GM23338 (cell line): ENCODE data around the gene RPL7A. TPM values are rescaled to one million over a fixed set of nuclear protein-coding genes. Genes with fewer than 3 reads are reported as not detected.

Source experiments
- ATAC-seq: fragments of 200-7000 bp; cut with Tn5 transposase; 3 replicates; pipeline ENCODE4 v1.9.1; 2020
- DNase-seq: peaks from one replicate; pipeline ENCODE4 v3.0.0-alpha.2; 2015; ENCODE audit warnings: low spot score
- H2AFZ ChIP-seq: fragments of 200-600 bp; sonication (generic); 2 replicates; pipeline ENCODE4 v1.8.0; 2016; ENCODE audit warnings: antibody characterized with exemption, mild to moderate bottlenecking, moderate library complexity
- H3F3A ChIP-seq: fragments of 200-600 bp; sonication (generic); replicated peaks from 2 replicates; pipeline ENCODE4 v1.8.0; 2017; ENCODE audit warnings: antibody characterized with exemption, mixed run types, low read depth
- H3K27ac ChIP-seq: fragments of 200-600 bp; sonication (generic); 2 replicates; pipeline ENCODE4 v1.6.1; 2016; ENCODE audit warnings: low read depth
- H3K27me3 ChIP-seq: fragments of 200-600 bp; sonication (generic); 2 replicates; pipeline ENCODE4 v1.8.0; 2016; ENCODE audit warnings: mild to moderate bottlenecking, mixed run types, moderate library complexity; ENCODE audit not compliant: insufficient read depth
- H3K36me3 ChIP-seq: fragments of 200-600 bp; sonication (generic); 2 replicates; pipeline ENCODE4 v1.8.0; 2016; ENCODE audit warnings: mild to moderate bottlenecking; ENCODE audit not compliant: insufficient read depth
- H3K4me1 ChIP-seq: fragments of 200-600 bp; sonication (generic); 2 replicates; pipeline ENCODE4 v1.8.0; 2016; ENCODE audit warnings: mild to moderate bottlenecking, moderate library complexity; ENCODE audit not compliant: insufficient read depth
- H3K4me2 ChIP-seq: fragments of 200-600 bp; sonication (generic); 2 replicates; pipeline ENCODE4 v1.7.1; 2017; ENCODE audit warnings: mixed run types
- H3K4me3 ChIP-seq: fragments of 200-600 bp; sonication (generic); 2 replicates; pipeline ENCODE4 v1.6.1; 2016; ENCODE audit warnings: mixed run types
- H3K79me2 ChIP-seq: fragments of 200-600 bp; sonication (generic); replicated peaks from 2 replicates; pipeline ENCODE4 v1.8.0; 2017; ENCODE audit warnings: mild to moderate bottlenecking; ENCODE audit not compliant: insufficient read depth
- H3K9me2 ChIP-seq: fragments of 200-600 bp; sonication (generic); 2 replicates; pipeline ENCODE4 v1.8.0; 2017; ENCODE audit not compliant: insufficient read depth
- H4K20me1 ChIP-seq: fragments of 200-600 bp; sonication (generic); replicated peaks from 2 replicates; pipeline ENCODE4 v1.8.0; 2017; ENCODE audit warnings: mild to moderate bottlenecking; ENCODE audit not compliant: insufficient read depth
- H3K27ac Mint-ChIP-seq: 2 replicates; pipeline ENCODE4 v1.8.0; 2020; ENCODE audit warnings: inconsistent platforms, mild to moderate bottlenecking, moderate library complexity, mixed read lengths
- H3K27me3 Mint-ChIP-seq: 3 replicates; pipeline ENCODE4 v1.8.0; 2022; ENCODE audit warnings: low read depth, mild to moderate bottlenecking, moderate library complexity, mixed read lengths, inconsistent platforms; ENCODE audit not compliant: insufficient read depth, poor library complexity
- H3K36me3 Mint-ChIP-seq: 3 replicates; pipeline ENCODE4 v1.8.0; 2021; ENCODE audit warnings: low read depth, mild to moderate bottlenecking, inconsistent platforms, moderate library complexity, mixed read lengths
- H3K4me1 Mint-ChIP-seq: 3 replicates; pipeline ENCODE4 v1.8.0; 2020; ENCODE audit warnings: mild to moderate bottlenecking, inconsistent platforms, mixed read lengths
- H3K4me3 Mint-ChIP-seq: 3 replicates; pipeline ENCODE4 v1.8.0; 2021; ENCODE audit warnings: moderate library complexity, mild to moderate bottlenecking, inconsistent platforms, mixed read lengths
- H3K9me3 Mint-ChIP-seq: 3 replicates; pipeline ENCODE4 v1.8.0; 2020; ENCODE audit warnings: moderate library complexity, mild to moderate bottlenecking, inconsistent platforms, mixed read lengths
- EZH2phosphoT487 ChIP-seq: fragments of 200-600 bp; sonication (generic); IDR thresholded peaks from one replicate; pipeline ENCODE4 v1.8.1; 2018; ENCODE audit warnings: antibody characterized with exemption; ENCODE audit not compliant: unreplicated experiment
- JUNB ChIP-seq: IDR thresholded peaks from one replicate; pipeline ENCODE4 v1.6.1; 2016; ENCODE audit warnings: antibody characterized with exemption; ENCODE audit not compliant: unreplicated experiment
- NANOG ChIP-seq: IDR thresholded peaks from 2 replicates; pipeline ENCODE4 v1.6.1; 2016; ENCODE audit warnings: antibody characterized with exemption, borderline replicate concordance
- POLR2AphosphoS5 ChIP-seq: IDR thresholded peaks from 2 replicates; pipeline ENCODE4 v1.6.1; 2016; ENCODE audit warnings: antibody characterized with exemption, low read depth
- STAT1 ChIP-seq: IDR thresholded peaks from one replicate; pipeline ENCODE4 v1.6.1; 2016; ENCODE audit warnings: antibody characterized with exemption; ENCODE audit not compliant: unreplicated experiment
- ZNF114 ChIP-seq: fragments of 250-450 bp; sonication (Bioruptor Pico); IDR thresholded peaks from 2 replicates; pipeline ENCODE4 v1.5.0; 2020; ENCODE audit warnings: mild to moderate bottlenecking, moderate library complexity
- ZNF331 ChIP-seq: fragments of 250-450 bp; sonication (Bioruptor Pico); IDR thresholded peaks from 2 replicates; pipeline ENCODE4 v1.5.0; 2020; ENCODE audit warnings: low read depth, mild to moderate bottlenecking, moderate library complexity
- polyA plus RNA-seq: library from polyadenylated mRNA; unstranded; fragments of >200 nt; fragmentation: Nextera tagmentation; extraction: Ambion mirVana; gene quantifications from 2 replicates; pipeline ENCODE4 v1.2.1, GENCODE V29; 2016
- total RNA-seq: library from RNA; depleted of rRNA; stranded (reverse); fragments of >200 nt; shearing (Covaris generic); gene quantifications from 2 replicates; pipeline ENCODE4 v1.2.3, GENCODE V29; 2014
- TF ChIP-seq, protein P1 (sequence below): fragments of 250-450 bp; sonication (Bioruptor Pico); IDR thresholded peaks from 2 replicates; pipeline ENCODE4 v1.5.0; 2020; ENCODE audit warnings: mild to moderate bottlenecking, moderate library complexity
- TF ChIP-seq, protein P2 (sequence below): IDR thresholded peaks from one replicate; pipeline ENCODE4 v1.6.1; 2018; ENCODE audit warnings: antibody characterized with exemption; ENCODE audit not compliant: unreplicated experiment
- TF ChIP-seq, protein P3 (sequence below), 2 experiments: fragments of 200-600 bp in 1 of 2; sonication (generic) in 1 of 2; conservative IDR thresholded peaks; 2 replicates each; pipeline versions ENCODE4 v1.5.1 to v1.6.1; 2016 to 2017; ENCODE audit warnings: antibody characterized with exemption in 2 of 2, low read depth in 2 of 2, mild to moderate bottlenecking in 2 of 2, moderate library complexity in 1 of 2
- TF ChIP-seq, protein P4 (sequence below): IDR thresholded peaks from 2 replicates; pipeline ENCODE4 v1.6.1; 2016; ENCODE audit warnings: antibody characterized with exemption

Gene RPL7A
- total and polyA plus RNA-seq, 2 experiments from 2014 or later = 1,644 to 2,020 TPM

DNA sequence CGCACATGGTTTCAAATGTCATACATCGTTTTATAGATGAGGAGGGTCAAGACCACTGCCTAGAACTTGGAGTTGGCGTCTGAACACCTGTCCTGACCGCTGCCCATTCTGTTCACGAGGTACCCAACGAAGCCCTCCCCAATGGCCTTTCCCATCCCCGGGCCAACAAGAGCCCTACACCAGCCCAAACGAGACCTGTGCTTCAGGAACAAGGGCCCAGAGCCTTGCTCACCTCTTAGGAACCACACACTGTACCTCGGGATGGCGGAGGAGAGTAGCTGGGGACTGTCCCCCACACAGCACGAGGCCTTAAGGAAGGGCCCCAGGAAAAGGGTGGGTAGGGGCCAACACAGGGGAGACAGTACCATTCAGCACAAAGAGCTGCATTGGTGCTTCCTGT is 15.0 kb upstream of the RPL7A start (continued):
- TF ChIP-seq, protein P1, sequence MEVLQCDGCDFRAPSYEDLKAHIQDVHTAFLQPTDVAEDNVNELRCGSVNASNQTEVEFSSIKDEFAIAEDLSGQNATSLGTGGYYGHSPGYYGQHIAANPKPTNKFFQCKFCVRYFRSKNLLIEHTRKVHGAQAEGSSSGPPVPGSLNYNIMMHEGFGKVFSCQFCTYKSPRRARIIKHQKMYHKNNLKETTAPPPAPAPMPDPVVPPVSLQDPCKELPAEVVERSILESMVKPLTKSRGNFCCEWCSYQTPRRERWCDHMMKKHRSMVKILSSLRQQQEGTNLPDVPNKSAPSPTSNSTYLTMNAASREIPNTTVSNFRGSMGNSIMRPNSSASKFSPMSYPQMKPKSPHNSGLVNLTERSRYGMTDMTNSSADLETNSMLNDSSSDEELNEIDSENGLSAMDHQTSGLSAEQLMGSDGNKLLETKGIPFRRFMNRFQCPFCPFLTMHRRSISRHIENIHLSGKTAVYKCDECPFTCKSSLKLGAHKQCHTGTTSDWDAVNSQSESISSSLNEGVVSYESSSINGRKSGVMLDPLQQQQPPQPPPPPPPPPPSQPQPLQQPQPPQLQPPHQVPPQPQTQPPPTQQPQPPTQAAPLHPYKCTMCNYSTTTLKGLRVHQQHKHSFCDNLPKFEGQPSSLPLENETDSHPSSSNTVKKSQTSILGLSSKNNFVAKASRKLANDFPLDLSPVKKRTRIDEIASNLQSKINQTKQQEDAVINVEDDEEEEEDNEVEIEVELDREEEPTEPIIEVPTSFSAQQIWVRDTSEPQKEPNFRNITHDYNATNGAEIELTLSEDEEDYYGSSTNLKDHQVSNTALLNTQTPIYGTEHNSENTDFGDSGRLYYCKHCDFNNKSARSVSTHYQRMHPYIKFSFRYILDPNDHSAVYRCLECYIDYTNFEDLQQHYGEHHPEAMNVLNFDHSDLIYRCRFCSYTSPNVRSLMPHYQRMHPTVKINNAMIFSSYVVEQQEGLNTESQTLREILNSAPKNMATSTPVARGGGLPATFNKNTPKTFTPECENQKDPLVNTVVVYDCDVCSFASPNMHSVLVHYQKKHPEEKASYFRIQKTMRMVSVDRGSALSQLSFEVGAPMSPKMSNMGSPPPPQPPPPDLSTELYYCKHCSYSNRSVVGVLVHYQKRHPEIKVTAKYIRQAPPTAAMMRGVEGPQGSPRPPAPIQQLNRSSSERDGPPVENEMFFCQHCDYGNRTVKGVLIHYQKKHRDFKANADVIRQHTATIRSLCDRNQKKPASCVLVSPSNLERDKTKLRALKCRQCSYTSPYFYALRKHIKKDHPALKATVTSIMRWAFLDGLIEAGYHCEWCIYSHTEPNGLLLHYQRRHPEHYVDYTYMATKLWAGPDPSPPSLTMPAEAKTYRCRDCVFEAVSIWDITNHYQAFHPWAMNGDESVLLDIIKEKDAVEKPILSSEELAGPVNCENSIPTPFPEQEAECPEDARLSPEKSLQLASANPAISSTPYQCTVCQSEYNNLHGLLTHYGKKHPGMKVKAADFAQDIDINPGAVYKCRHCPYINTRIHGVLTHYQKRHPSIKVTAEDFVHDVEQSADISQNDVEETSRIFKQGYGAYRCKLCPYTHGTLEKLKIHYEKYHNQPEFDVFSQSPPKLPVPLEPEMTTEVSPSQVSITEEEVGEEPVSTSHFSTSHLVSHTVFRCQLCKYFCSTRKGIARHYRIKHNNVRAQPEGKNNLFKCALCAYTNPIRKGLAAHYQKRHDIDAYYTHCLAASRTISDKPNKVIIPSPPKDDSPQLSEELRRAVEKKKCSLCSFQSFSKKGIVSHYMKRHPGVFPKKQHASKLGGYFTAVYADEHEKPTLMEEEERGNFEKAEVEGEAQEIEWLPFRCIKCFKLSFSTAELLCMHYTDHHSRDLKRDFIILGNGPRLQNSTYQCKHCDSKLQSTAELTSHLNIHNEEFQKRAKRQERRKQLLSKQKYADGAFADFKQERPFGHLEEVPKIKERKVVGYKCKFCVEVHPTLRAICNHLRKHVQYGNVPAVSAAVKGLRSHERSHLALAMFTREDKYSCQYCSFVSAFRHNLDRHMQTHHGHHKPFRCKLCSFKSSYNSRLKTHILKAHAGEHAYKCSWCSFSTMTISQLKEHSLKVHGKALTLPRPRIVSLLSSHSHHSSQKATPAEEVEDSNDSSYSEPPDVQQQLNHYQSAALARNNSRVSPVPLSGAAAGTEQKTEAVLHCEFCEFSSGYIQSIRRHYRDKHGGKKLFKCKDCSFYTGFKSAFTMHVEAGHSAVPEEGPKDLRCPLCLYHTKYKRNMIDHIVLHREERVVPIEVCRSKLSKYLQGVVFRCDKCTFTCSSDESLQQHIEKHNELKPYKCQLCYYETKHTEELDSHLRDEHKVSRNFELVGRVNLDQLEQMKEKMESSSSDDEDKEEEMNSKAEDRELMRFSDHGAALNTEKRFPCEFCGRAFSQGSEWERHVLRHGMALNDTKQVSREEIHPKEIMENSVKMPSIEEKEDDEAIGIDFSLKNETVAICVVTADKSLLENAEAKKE (CRISPR knock-in tag) = no peak
- TF ChIP-seq ZNF114 (CRISPR knock-in tag) (no peak), POLR2AphosphoS5 (no peak)
- TF ChIP-seq, protein P2, sequence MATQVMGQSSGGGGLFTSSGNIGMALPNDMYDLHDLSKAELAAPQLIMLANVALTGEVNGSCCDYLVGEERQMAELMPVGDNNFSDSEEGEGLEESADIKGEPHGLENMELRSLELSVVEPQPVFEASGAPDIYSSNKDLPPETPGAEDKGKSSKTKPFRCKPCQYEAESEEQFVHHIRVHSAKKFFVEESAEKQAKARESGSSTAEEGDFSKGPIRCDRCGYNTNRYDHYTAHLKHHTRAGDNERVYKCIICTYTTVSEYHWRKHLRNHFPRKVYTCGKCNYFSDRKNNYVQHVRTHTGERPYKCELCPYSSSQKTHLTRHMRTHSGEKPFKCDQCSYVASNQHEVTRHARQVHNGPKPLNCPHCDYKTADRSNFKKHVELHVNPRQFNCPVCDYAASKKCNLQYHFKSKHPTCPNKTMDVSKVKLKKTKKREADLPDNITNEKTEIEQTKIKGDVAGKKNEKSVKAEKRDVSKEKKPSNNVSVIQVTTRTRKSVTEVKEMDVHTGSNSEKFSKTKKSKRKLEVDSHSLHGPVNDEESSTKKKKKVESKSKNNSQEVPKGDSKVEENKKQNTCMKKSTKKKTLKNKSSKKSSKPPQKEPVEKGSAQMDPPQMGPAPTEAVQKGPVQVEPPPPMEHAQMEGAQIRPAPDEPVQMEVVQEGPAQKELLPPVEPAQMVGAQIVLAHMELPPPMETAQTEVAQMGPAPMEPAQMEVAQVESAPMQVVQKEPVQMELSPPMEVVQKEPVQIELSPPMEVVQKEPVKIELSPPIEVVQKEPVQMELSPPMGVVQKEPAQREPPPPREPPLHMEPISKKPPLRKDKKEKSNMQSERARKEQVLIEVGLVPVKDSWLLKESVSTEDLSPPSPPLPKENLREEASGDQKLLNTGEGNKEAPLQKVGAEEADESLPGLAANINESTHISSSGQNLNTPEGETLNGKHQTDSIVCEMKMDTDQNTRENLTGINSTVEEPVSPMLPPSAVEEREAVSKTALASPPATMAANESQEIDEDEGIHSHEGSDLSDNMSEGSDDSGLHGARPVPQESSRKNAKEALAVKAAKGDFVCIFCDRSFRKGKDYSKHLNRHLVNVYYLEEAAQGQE = no peak

DNA sequence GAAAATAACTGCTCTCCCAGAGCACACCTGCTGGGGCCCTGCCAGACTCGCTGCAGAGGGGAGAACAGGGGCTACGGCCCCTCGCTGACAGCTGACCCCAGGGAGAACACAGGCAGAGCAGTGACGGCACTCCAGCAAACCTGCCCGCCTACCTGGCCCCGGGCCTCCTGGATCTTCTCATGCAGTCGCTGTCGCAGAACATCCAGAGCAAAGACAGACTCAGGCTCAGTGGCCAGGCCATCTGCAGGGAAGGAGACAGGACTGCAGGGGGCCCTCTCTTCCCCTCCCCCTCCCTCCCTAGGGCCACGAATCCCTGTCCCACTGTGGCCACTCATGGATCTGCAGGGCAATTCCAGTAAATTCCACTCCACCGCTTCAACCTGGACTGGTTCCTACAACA is 14.5 kb upstream of the RPL7A start:
- peaks cover 16% of the 10 kb centered on the region for H3K4me1 Mint-ChIP-seq
- peaks cover 6% of the 10 kb centered on the region; the same call in 2 of the 3 replicates for H3K9me3 Mint-ChIP-seq
- Histone ChIP-seq H4K20me1 (peaks cover 12% of the 10 kb centered on the region; the same call in 1 of the 2 replicates), H3K4me2 (no peak overlapping the region), H3K9me2 (no peaks in the 10 kb centered on the region), H3K4me1 (peaks cover 9% of the 10 kb centered on the region), H3K27ac (no peak overlapping the region), H3K27me3 (no peaks in the 10 kb centered on the region), H2AFZ (no peak overlapping the region), H3K36me3 (peaks cover 10% of the 10 kb centered on the region), H3F3A (peaks cover 36% of the 10 kb centered on the region), H3K4me3 (no peak overlapping the region), H3K79me2 (peaks cover 19% of the 10 kb centered on the region)
- H3K4me3 Mint-ChIP-seq = peak overlapping the region; percentile 99; the same call in 1 of the 3 replicates
- no peak for DNase-seq
- H3K27me3 Mint-ChIP-seq = peaks cover 24% of the 10 kb centered on the region
- peaks cover 65% of the 10 kb centered on the region for H3K36me3 Mint-ChIP-seq
- no peak for TF ChIP-seq STAT1
- TF ChIP-seq EZH2phosphoT487 = no peak
- no peak for TF ChIP-seq JUNB
- TF ChIP-seq, protein P3, sequence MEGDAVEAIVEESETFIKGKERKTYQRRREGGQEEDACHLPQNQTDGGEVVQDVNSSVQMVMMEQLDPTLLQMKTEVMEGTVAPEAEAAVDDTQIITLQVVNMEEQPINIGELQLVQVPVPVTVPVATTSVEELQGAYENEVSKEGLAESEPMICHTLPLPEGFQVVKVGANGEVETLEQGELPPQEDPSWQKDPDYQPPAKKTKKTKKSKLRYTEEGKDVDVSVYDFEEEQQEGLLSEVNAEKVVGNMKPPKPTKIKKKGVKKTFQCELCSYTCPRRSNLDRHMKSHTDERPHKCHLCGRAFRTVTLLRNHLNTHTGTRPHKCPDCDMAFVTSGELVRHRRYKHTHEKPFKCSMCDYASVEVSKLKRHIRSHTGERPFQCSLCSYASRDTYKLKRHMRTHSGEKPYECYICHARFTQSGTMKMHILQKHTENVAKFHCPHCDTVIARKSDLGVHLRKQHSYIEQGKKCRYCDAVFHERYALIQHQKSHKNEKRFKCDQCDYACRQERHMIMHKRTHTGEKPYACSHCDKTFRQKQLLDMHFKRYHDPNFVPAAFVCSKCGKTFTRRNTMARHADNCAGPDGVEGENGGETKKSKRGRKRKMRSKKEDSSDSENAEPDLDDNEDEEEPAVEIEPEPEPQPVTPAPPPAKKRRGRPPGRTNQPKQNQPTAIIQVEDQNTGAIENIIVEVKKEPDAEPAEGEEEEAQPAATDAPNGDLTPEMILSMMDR (conservative IDR thresholded peaks at IDR 0.05; ENCODE audit: low read depth in 2 of 2) = 0 out of 4 replicates have a peak, but pooled peaks of 1 of the 2 experiments have one; percentile 0
- TF ChIP-seq, protein P4, sequence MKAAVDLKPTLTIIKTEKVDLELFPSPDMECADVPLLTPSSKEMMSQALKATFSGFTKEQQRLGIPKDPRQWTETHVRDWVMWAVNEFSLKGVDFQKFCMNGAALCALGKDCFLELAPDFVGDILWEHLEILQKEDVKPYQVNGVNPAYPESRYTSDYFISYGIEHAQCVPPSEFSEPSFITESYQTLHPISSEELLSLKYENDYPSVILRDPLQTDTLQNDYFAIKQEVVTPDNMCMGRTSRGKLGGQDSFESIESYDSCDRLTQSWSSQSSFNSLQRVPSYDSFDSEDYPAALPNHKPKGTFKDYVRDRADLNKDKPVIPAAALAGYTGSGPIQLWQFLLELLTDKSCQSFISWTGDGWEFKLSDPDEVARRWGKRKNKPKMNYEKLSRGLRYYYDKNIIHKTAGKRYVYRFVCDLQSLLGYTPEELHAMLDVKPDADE = no peak
- TF ChIP-seq ZNF331 (CRISPR knock-in tag) = no peak
- TF ChIP-seq NANOG = no peak
- TF ChIP-seq POLR2AphosphoS5 = no peak
- no peak for ATAC-seq
- no peak overlapping the region for H3K27ac Mint-ChIP-seq
